Activated CD8-positive, alpha-beta T cell treated with anti-CD3 and anti-CD28 coated beads for 36 hours (primary cell): ENCODE data around the gene PPP1R9A. TPM values are rescaled to one million over a fixed set of nuclear protein-coding genes. Genes with fewer than 3 reads are reported as not detected.

ENCODE experiments used
- ATAC-seq: fragments of 200-7000 bp; cut with Tn5 transposase; one replicate; pipeline ENCODE4 v1.10.0; 2021; ENCODE audit warnings: mild to moderate bottlenecking, moderate library complexity
- CTCF ChIA-PET: fragments of 350-600 bp; sonication (Branson Sonifier 250); formaldehyde crosslinking; loops from one replicate; lab custom pipeline; 2021; ENCODE audit warnings: antibody characterized with exemption; lab: Charles Lee
- POLR2A ChIA-PET: fragments of 350-600 bp; sonication (Branson Sonifier 250); formaldehyde crosslinking; loops from one replicate; lab custom pipeline; 2021; ENCODE audit warnings: antibody characterized with exemption; lab: Charles Lee
- DNase-seq: peaks from one replicate; pipeline ENCODE4 v3.0.0-alpha.2; 2020
- H3K27ac Mint-ChIP-seq: one replicate; pipeline ENCODE4 v1.8.0; 2021; ENCODE audit warnings: mild to moderate bottlenecking, mixed read lengths
- H3K27me3 Mint-ChIP-seq: one replicate; pipeline ENCODE4 v1.8.0; 2021; ENCODE audit warnings: mixed read lengths
- H3K36me3 Mint-ChIP-seq: one replicate; pipeline ENCODE4 v1.8.0; 2021; ENCODE audit warnings: low read depth, mixed read lengths
- H3K4me1 Mint-ChIP-seq: one replicate; pipeline ENCODE4 v1.8.0; 2021; ENCODE audit warnings: low read depth, mixed read lengths
- H3K4me3 Mint-ChIP-seq: one replicate; pipeline ENCODE4 v1.8.0; 2021; ENCODE audit warnings: mild to moderate bottlenecking, moderate library complexity, mixed read lengths
- H3K9me3 Mint-ChIP-seq: one replicate; pipeline ENCODE4 v1.8.0; 2021; ENCODE audit warnings: mixed read lengths
- CTCF ChIP-seq: fragments of 200-600 bp; IDR thresholded peaks from one replicate; pipeline ENCODE4 v1.8.0; 2022; ENCODE audit warnings: antibody characterized with exemption, mild to moderate bottlenecking
- intact Hi-C: fragments of 100-400 bp; cut with micrococcal nuclease; formaldehyde crosslinking; loops from one replicate; pipeline ENCODE4 v1.10.0; 2022
- total RNA-seq, 2 experiments: library from RNA; stranded (reverse); gene quantifications; one replicate each; pipeline ENCODE4 v1.2.3, GENCODE V29; 2021

The PPP1R9A gene
- total RNA-seq, 2 experiments from 2014 or later, result 0.05 to 0.13 TPM

- H3K27ac Mint-ChIP-seq, result no peak overlapping the region
- CTCF ChIA-PET, result no interaction called here
- H3K36me3 Mint-ChIP-seq, result no peaks in the 10 kb centered on the region
Observed at GRCh38 chr7:94973844-94974243, 66.5 kb downstream of the PPP1R9A start.

GRCh38 chr7:94974423-94974822, 67.0 kb downstream of the PPP1R9A start:
- ChIA-PET CTCF (no interaction called here), POLR2A (no interaction called here)
- Mint-ChIP-seq H3K4me1 (no peaks in the 10 kb centered on the region), H3K27ac (no peak overlapping the region), H3K27me3 (no peaks in the 10 kb centered on the region), H3K36me3 (no peaks in the 10 kb centered on the region), H3K9me3 (no peaks in the 10 kb centered on the region), H3K4me3 (no peak overlapping the region)
- DNase-seq (no peak), ATAC-seq (no peak)
- intact Hi-C loops, result no loop called here
- TF ChIP-seq CTCF, result no peak

More at GRCh38 chr7:94973844-94974243, 66.5 kb downstream of the PPP1R9A start:
- ATAC-seq (no peak), DNase-seq (no peak)
- no peaks in the 10 kb centered on the region for H3K9me3 Mint-ChIP-seq
- H3K4me1 Mint-ChIP-seq, result no peaks in the 10 kb centered on the region
- H3K4me3 Mint-ChIP-seq, result no peak overlapping the region
- no peaks in the 10 kb centered on the region for H3K27me3 Mint-ChIP-seq
- no peak for TF ChIP-seq CTCF
- intact Hi-C loops, result no loop called here
- POLR2A ChIA-PET, result no interaction called here

GRCh38 chr7:94975336-94975735, 67.9 kb downstream of the PPP1R9A start:
- Mint-ChIP-seq H3K4me3 (no peak overlapping the region), H3K9me3 (no peaks in the 10 kb centered on the region), H3K27ac (no peak overlapping the region), H3K4me1 (no peaks in the 10 kb centered on the region), H3K27me3 (no peaks in the 10 kb centered on the region), H3K36me3 (no peaks in the 10 kb centered on the region)
- TF ChIP-seq CTCF, result no peak
- ChIA-PET POLR2A (no interaction called here), CTCF (no interaction called here)
- intact Hi-C loops, result no loop called here
- DNase-seq, result no peak
- no peak for ATAC-seq

- Mint-ChIP-seq H3K4me1 (no peaks in the 10 kb centered on the region), H3K27me3 (no peaks in the 10 kb centered on the region), H3K27ac (no peak overlapping the region), H3K36me3 (no peaks in the 10 kb centered on the region), H3K9me3 (peaks cover 2% of the 10 kb centered on the region), H3K4me3 (no peak overlapping the region)
- DNase-seq, result no peak
- POLR2A ChIA-PET, result interaction anchor here (0.6 kb wide), 1 partner anchor 75 kb away, joined by 3 read pairs; no protein-coding TSS in a partner anchor
- no peak for ATAC-seq
- no peak for TF ChIP-seq CTCF
- intact Hi-C loops, result no loop called here
- CTCF ChIA-PET, result no interaction called here
Observed at GRCh38 chr7:94980418-94981142, 73.2 kb downstream of the PPP1R9A start.

GRCh38 chr7:94995921-94996320, 88.5 kb downstream of the PPP1R9A start:
- H3K27ac Mint-ChIP-seq, result no peak overlapping the region
- H3K4me1 Mint-ChIP-seq, result no peaks in the 10 kb centered on the region
- H3K4me3 Mint-ChIP-seq, result no peak overlapping the region
- peaks cover 4% of the 10 kb centered on the region for H3K9me3 Mint-ChIP-seq
- H3K36me3 Mint-ChIP-seq, result no peaks in the 10 kb centered on the region
- no peaks in the 10 kb centered on the region for H3K27me3 Mint-ChIP-seq
- no peak for TF ChIP-seq CTCF
- intact Hi-C loops, result no loop called here
- ATAC-seq, result no peak
- DNase-seq, result no peak
- CTCF ChIA-PET, result no interaction called here
- POLR2A ChIA-PET, result no interaction called here
